ENCODE measurements around the gene NGF. TPM values are rescaled to one million over a fixed set of nuclear protein-coding genes. Genes with fewer than 3 reads are reported as not detected.

The NGF gene
- polyA plus RNA-seq, 1 experiment, result 6.7 TPM

GRCh38 chr1:115261496-115261895 lies 76.6 kb downstream of the NGF start:
- ChIA-PET POLR2A (no interaction called here), CTCF (no interaction called here)
- H3K4me3 ChIP-seq (ENCODE audit: low read depth, low read length), result no peak overlapping the region
- no peak for DNase-seq (ENCODE audit: low read depth, low spot score)
- peaks cover 16% of the 10 kb centered on the region; the same call in 1 of the 2 replicates for H3K9me3 ChIP-seq (ENCODE audit: control insufficient read depth, insufficient read depth, low read length)
- no peak overlapping the region for H3K27ac ChIP-seq (ENCODE audit: low read depth, low read length)
- H3K27me3 ChIP-seq (ENCODE audit: control insufficient read depth, insufficient read depth, low read length), result no peaks in the 10 kb centered on the region
- no peak for TF ChIP-seq CTCF (IDR thresholded peaks at IDR 0.05; ENCODE audit: low read depth, low read length)

- no peak overlapping the region for H3K27ac ChIP-seq (ENCODE audit: low read depth, low read length)
- no peak for TF ChIP-seq CTCF (IDR thresholded peaks at IDR 0.05; ENCODE audit: low read depth, low read length)
- peaks cover 16% of the 10 kb centered on the region; the same call in 1 of the 2 replicates for H3K9me3 ChIP-seq (ENCODE audit: control insufficient read depth, insufficient read depth, low read length)
- H3K27me3 ChIP-seq (ENCODE audit: control insufficient read depth, insufficient read depth, low read length), result no peaks in the 10 kb centered on the region
- no peak overlapping the region for H3K4me3 ChIP-seq (ENCODE audit: low read depth, low read length)
- ChIA-PET POLR2A (no interaction called here), CTCF (interaction anchor here (1.0 kb wide), 1 partner anchor 337 kb away, joined by 3 read pairs; no protein-coding TSS in a partner anchor)
- no peak for DNase-seq (ENCODE audit: low read depth, low spot score)
Measured at GRCh38 chr1:115258302-115258866, 79.7 kb downstream of the NGF start.

GRCh38 chr1:115257591-115257990 lies 80.5 kb downstream of the NGF start:
- POLR2A ChIA-PET, result no interaction called here
- no peak for DNase-seq (ENCODE audit: low read depth, low spot score)
- Histone ChIP-seq H3K27ac (ENCODE audit: low read depth, low read length) (no peak overlapping the region), H3K9me3 (ENCODE audit: control insufficient read depth, insufficient read depth, low read length) (peaks cover 16% of the 10 kb centered on the region; the same call in 1 of the 2 replicates), H3K27me3 (ENCODE audit: control insufficient read depth, insufficient read depth, low read length) (no peaks in the 10 kb centered on the region), H3K4me3 (ENCODE audit: low read depth, low read length) (no peak overlapping the region)
- no peak for TF ChIP-seq CTCF (IDR thresholded peaks at IDR 0.05; ENCODE audit: low read depth, low read length)
- CTCF ChIA-PET, result interaction anchor here (1.0 kb wide), 1 partner anchor 338 kb away, joined by 3 read pairs; no protein-coding TSS in a partner anchor

DNA sequence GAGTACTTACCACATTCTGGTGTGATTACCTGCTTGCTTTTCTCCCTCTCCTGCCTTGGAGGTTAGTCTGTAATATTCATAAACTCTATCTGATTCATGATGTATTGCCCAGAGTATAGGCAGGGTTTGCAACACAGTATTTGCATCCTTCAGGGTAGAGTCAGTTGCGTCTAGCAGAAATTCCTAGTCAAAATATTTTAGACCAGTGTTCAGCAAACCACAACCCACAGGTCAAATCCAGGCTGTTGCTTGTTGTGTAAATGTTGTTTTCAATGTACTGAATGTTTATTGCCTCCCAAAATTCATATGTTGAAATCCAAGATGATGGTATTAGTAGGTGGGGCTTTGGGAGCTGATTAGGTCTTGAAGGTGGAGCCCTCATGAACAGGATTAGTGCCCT lies 82.9 kb downstream of the NGF start:
- Histone ChIP-seq H3K27ac (ENCODE audit: low read depth, low read length) (no peak overlapping the region), H3K9me3 (ENCODE audit: control insufficient read depth, insufficient read depth, low read length) (peaks cover 16% of the 10 kb centered on the region; the same call in 1 of the 2 replicates), H3K4me3 (ENCODE audit: low read depth, low read length) (no peak overlapping the region), H3K27me3 (ENCODE audit: control insufficient read depth, insufficient read depth, low read length) (no peaks in the 10 kb centered on the region)
- TF ChIP-seq CTCF (IDR thresholded peaks at IDR 0.05; ENCODE audit: low read depth, low read length), result no peak
- CTCF ChIA-PET, result no interaction called here
- DNase-seq (ENCODE audit: low read depth, low spot score), result no peak
- POLR2A ChIA-PET, result no interaction called here

GRCh38 chr1:115252585-115252984 lies 85.5 kb downstream of the NGF start:
- ChIA-PET CTCF (interaction anchor here (0.6 to 0.7 kb wide), 2 partner anchors 110 to 343 kb away, joined by 3 to 7 read pairs; no protein-coding TSS in a partner anchor), POLR2A (interaction anchor here (1.3 to 2.0 kb wide), 3 partner anchors 25 to 202 kb away, joined by 4 to 16 read pairs (median 4); no protein-coding TSS in a partner anchor)
- no peak for DNase-seq (ENCODE audit: low read depth, low spot score)

More at GRCh38 chr1:115252585-115252984, 85.5 kb downstream of the NGF start:
- Histone ChIP-seq H3K27ac (ENCODE audit: low read depth, low read length) (no peak overlapping the region), H3K27me3 (ENCODE audit: control insufficient read depth, insufficient read depth, low read length) (no peaks in the 10 kb centered on the region), H3K4me3 (ENCODE audit: low read depth, low read length) (no peak overlapping the region), H3K9me3 (ENCODE audit: control insufficient read depth, insufficient read depth, low read length) (no peaks in the 10 kb centered on the region)
- no peak for TF ChIP-seq CTCF (IDR thresholded peaks at IDR 0.05; ENCODE audit: low read depth, low read length)

Measured in AG04450 (cell line).